Keratinocyte (primary cell): ENCODE results near the gene DAPK1. TPM values are rescaled to one million over a fixed set of nuclear protein-coding genes. Genes with fewer than 3 reads are reported as not detected.

Experiments used
- DNase-seq: peaks from one replicate; pipeline ENCODE4 v3.0.0-alpha.2; 2011; ENCODE audit warnings: low read depth, missing footprints, low spot score
- FAIRE-seq: peaks from 2 replicates; lab custom pipeline; 2011; peaks lifted over from hg19 to GRCh38; lab: Jason Lieb, UNC
- H2AFZ ChIP-seq: 2 replicates; pipeline ENCODE4 v1.6.0; 2012; ENCODE audit warnings: low read length, control low read depth, inconsistent platforms; ENCODE audit not compliant: control insufficient read depth
- H3K27ac ChIP-seq: 2 replicates; pipeline ENCODE4 v1.5.1; 2011; ENCODE audit warnings: low read length; ENCODE audit not compliant: control insufficient read depth, insufficient read depth
- H3K27me3 ChIP-seq: 3 replicates; pipeline ENCODE4 v1.6.0; 2011; ENCODE audit warnings: low read length; ENCODE audit not compliant: control insufficient read depth, insufficient read depth; ENCODE audit errors: extremely low read depth
- H3K36me3 ChIP-seq, 2 experiments: 2 replicates in 1 of 2; 3 replicates in 1 of 2; pipeline ENCODE4 v1.5.1; 2011; ENCODE audit warnings: low read length in 2 of 2, mild to moderate bottlenecking in 1 of 2; ENCODE audit not compliant: control insufficient read depth in 2 of 2, insufficient read depth in 2 of 2; ENCODE audit errors: extremely low read depth in 1 of 2
- H3K4me1 ChIP-seq: 3 replicates; pipeline ENCODE4 v1.5.1; 2011; ENCODE audit warnings: low read length; ENCODE audit not compliant: control insufficient read depth, insufficient read depth; ENCODE audit errors: extremely low read depth
- H3K4me2 ChIP-seq: 3 replicates; pipeline ENCODE4 v1.6.0; 2011; ENCODE audit warnings: low read depth, low read length; ENCODE audit not compliant: control insufficient read depth, insufficient read depth; ENCODE audit errors: extremely low read depth
- H3K4me3 ChIP-seq, 3 experiments: fragments of 200-600 bp in 1 of 3; sonication (generic) in 1 of 3; 2 replicates in 2 of 3; 3 replicates in 1 of 3; pipeline ENCODE4 v1.5.1; 2011 to 2016; ENCODE audit warnings: low read length in 3 of 3, mild to moderate bottlenecking in 3 of 3, control low read depth in 2 of 3, inconsistent platforms in 1 of 3, low read depth in 1 of 3, mixed read lengths in 1 of 3, mixed run types in 1 of 3, moderate library complexity in 1 of 3; ENCODE audit not compliant: control insufficient read depth in 2 of 3, insufficient read depth in 2 of 3; ENCODE audit errors: extremely low read depth in 1 of 3
- H3K79me2 ChIP-seq: 2 replicates; pipeline ENCODE4 v1.6.0; 2012; ENCODE audit warnings: low read length; ENCODE audit not compliant: control insufficient read depth, insufficient read depth
- H3K9ac ChIP-seq: 3 replicates; pipeline ENCODE4 v1.6.0; 2011; ENCODE audit warnings: low read length; ENCODE audit not compliant: control insufficient read depth, insufficient read depth; ENCODE audit errors: extremely low read depth
- H3K9me1 ChIP-seq: 3 replicates; pipeline ENCODE4 v1.6.0; 2011; ENCODE audit warnings: low read length; ENCODE audit not compliant: control insufficient read depth, insufficient read depth; ENCODE audit errors: extremely low read depth
- H3K9me3 ChIP-seq: 2 replicates; pipeline ENCODE4 v1.5.1; 2012; ENCODE audit warnings: low read depth, low read length; ENCODE audit not compliant: control insufficient read depth
- H4K20me1 ChIP-seq: 3 replicates; pipeline ENCODE4 v1.6.0; 2011; ENCODE audit warnings: low read length; ENCODE audit not compliant: control insufficient read depth, insufficient read depth; ENCODE audit errors: extremely low read depth
- CTCF ChIP-seq, 3 experiments: IDR thresholded peaks in 1 of 3; conservative IDR thresholded peaks in 1 of 3; optimal IDR thresholded peaks in 1 of 3; 2 replicates in 2 of 3; 3 replicates in 1 of 3; pipeline versions ENCODE3 to v1.5.1; 2011; ENCODE audit warnings: low read length in 3 of 3, mild to moderate bottlenecking in 3 of 3, moderate library complexity in 2 of 3, control low read depth in 1 of 3, inconsistent platforms in 1 of 3; ENCODE audit not compliant: insufficient read depth in 2 of 3; ENCODE audit errors: extremely low read depth in 1 of 3
- EZH2 ChIP-seq: IDR thresholded peaks from one replicate; pipeline ENCODE4 v1.6.1; 2012; ENCODE audit warnings: inconsistent platforms, mild to moderate bottlenecking, low read length, moderate library complexity
- dilution Hi-C: fragments of 300-500 bp; cut with MboI; formaldehyde crosslinking; loops from one replicate; pipeline ENCODE4 v1.7.0; 2020; ENCODE audit warnings: low sequenced_read_pairs; ENCODE audit not compliant: extremely low pct_ligation_motif_present
- polyA plus RNA-seq, 5 experiments: library from polyadenylated mRNA; depleted of rRNA in 3 of 5; stranded (reverse) in 3 of 5; stranded (forward) in 1 of 5; unstranded in 1 of 5; fragments of >200 nt; gene quantifications; 1 replicate in 1 of 5; 2 replicates in 3 of 5; 3 replicates in 1 of 5; pipeline versions ENCODE4 v1.2.1 to v1.2.3, GENCODE V29; 2011 to 2012; ENCODE audit warnings: missing spikeins in 2 of 5, low read depth in 1 of 5, low replicate concordance in 1 of 5

Gene DAPK1
- polyA plus RNA-seq, 1 donor (not counting 4 experiments of a cell fraction or from before 2014, with no cell fraction given): 2.8 TPM

GRCh38 chr9:87581949-87582637, 84.4 kb downstream of the DAPK1 start:
- H3K79me2 ChIP-seq: no peaks in the 10 kb centered on the region
- H2AFZ ChIP-seq: no peak overlapping the region
- no peaks in the 10 kb centered on the region for H3K9me1 ChIP-seq
- no peak overlapping the region for H3K4me2 ChIP-seq
- no peaks in the 10 kb centered on the region for H3K27me3 ChIP-seq
- no peaks in the 10 kb centered on the region for H3K4me1 ChIP-seq
- TF ChIP-seq EZH2 (no peak), CTCF (optimal IDR thresholded peaks at IDR 0.05 in 1 of 3, IDR thresholded peaks at IDR 0.05 in 1 of 3, conservative IDR thresholded peaks at IDR 0.05 in 1 of 3; ENCODE audit: extremely low read depth in 1 of 3, insufficient read depth in 2 of 3, low read length in 3 of 3) (no peak)
- FAIRE-seq (no peak), DNase-seq (no peak)
- H3K9ac ChIP-seq: no peak overlapping the region
- dilution Hi-C loops: no loop called here
- no peaks in the 10 kb centered on the region for H3K9me3 ChIP-seq
- H3K27ac ChIP-seq: no peak overlapping the region
- no peak overlapping the region for H3K4me3 ChIP-seq
- no peaks in the 10 kb centered on the region for H4K20me1 ChIP-seq
- no peaks in the 10 kb centered on the region for H3K36me3 ChIP-seq

- H3K79me2 ChIP-seq: no peaks in the 10 kb centered on the region
- no peaks in the 10 kb centered on the region for H3K4me1 ChIP-seq
- no peaks in the 10 kb centered on the region for H3K9me3 ChIP-seq
- no peaks in the 10 kb centered on the region for H4K20me1 ChIP-seq
- no peak overlapping the region for H3K27ac ChIP-seq
- FAIRE-seq: no peak
- no peak for TF ChIP-seq EZH2
- TF ChIP-seq CTCF (optimal IDR thresholded peaks at IDR 0.05 in 1 of 3, IDR thresholded peaks at IDR 0.05 in 1 of 3, conservative IDR thresholded peaks at IDR 0.05 in 1 of 3; ENCODE audit: extremely low read depth in 1 of 3, insufficient read depth in 2 of 3, low read length in 3 of 3): no peak
- H3K4me3 ChIP-seq: no peak overlapping the region
- no peaks in the 10 kb centered on the region for H3K36me3 ChIP-seq
- H3K4me2 ChIP-seq: no peak overlapping the region
- dilution Hi-C loops: no loop called here
- no peak overlapping the region for H3K9ac ChIP-seq
- no peak for DNase-seq
- no peak overlapping the region for H2AFZ ChIP-seq
- H3K9me1 ChIP-seq: no peaks in the 10 kb centered on the region
- no peaks in the 10 kb centered on the region for H3K27me3 ChIP-seq
These were observed 86.7 kb downstream of the DAPK1 start for GRCh38 chr9:87584326-87584725.
